ENCODE results near the gene POLR2E.

DNA sequence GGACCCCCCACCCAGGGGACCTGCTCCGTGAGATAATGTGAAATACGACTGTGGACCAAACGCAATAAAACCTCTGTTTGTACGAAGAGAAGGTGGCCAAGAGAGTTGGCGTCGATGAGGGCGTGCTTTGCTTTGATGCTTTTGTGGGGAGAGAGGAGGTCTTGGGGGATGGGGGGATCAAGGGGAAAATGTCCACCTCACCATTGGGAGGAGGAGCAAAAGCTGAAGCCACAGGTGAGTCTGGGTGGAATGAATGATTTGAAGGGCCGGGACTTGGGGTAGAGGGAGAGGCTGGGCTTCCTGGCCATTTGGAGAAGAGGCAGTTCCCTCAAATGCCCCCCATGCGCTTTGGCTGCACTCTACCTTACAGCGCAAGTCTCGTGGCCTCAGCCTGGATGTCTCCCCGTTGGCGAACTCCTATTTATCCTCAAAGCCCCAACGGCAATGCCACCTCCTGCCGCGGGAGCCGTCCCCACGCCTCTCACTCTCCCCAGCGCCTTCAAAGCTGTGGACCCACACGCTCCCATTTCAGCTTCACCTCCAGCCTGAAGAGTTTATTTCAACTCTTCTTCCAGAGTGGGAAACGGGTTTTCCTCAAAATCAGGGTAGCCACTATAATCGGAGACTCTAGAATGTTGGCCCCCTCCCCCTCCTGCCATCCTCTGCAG lies 56.1 kb downstream of the POLR2E start:
- TF ChIP-seq EZH2 (IDR thresholded peaks at IDR 0.05; ENCODE audit: low read length): no peak
- TF ChIP-seq, protein P1, sequence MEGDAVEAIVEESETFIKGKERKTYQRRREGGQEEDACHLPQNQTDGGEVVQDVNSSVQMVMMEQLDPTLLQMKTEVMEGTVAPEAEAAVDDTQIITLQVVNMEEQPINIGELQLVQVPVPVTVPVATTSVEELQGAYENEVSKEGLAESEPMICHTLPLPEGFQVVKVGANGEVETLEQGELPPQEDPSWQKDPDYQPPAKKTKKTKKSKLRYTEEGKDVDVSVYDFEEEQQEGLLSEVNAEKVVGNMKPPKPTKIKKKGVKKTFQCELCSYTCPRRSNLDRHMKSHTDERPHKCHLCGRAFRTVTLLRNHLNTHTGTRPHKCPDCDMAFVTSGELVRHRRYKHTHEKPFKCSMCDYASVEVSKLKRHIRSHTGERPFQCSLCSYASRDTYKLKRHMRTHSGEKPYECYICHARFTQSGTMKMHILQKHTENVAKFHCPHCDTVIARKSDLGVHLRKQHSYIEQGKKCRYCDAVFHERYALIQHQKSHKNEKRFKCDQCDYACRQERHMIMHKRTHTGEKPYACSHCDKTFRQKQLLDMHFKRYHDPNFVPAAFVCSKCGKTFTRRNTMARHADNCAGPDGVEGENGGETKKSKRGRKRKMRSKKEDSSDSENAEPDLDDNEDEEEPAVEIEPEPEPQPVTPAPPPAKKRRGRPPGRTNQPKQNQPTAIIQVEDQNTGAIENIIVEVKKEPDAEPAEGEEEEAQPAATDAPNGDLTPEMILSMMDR (optimal IDR thresholded peaks at IDR 0.05 in 1 of 3, IDR thresholded peaks at IDR 0.05 in 1 of 3, conservative IDR thresholded peaks at IDR 0.05 in 1 of 3; ENCODE audit: extremely low read depth in 1 of 3, insufficient read depth in 2 of 3, low read length in 3 of 3): no peak
